ENCODE results near the gene CNNM2. TPM values are rescaled to one million over a fixed set of nuclear protein-coding genes. Genes with fewer than 3 reads are reported as not detected.

Gene CNNM2
- total RNA-seq, 6 donors from 2014 or later: 6.4 to 33.5 (median 11.7) TPM

- Histone ChIP-seq H3K9me3 (no peaks in the 10 kb centered on the region), H3K27me3 (no peaks in the 10 kb centered on the region), H3K36me3 (no peaks in the 10 kb centered on the region), H3K27ac (no peak overlapping the region), H3K4me3 (no peak overlapping the region), H3K4me1 (no peaks in the 10 kb centered on the region)
- 70 to 87% methylated on average over 2 of the region's 2 CpGs for WGBS, 2 donors
- no peak for TF ChIP-seq EP300 (IDR thresholded peaks at IDR 0.05)
- no peak for TF ChIP-seq CTCF (IDR thresholded peaks at IDR 0.05)
- no peak for TF ChIP-seq POLR2A (IDR thresholded peaks at IDR 0.05)
- no peak for TF ChIP-seq POLR2AphosphoS5 (IDR thresholded peaks at IDR 0.05)
- ATAC-seq (ENCODE audit: low FRiP score in 2 of 2) (no peak), DNase-seq (no peak)
Measured at GRCh38 chr10:102982296-102982695, 64.2 kb downstream of the CNNM2 start.

GRCh38 chr10:102984086-102984485, 66.0 kb downstream of the CNNM2 start:
- Histone ChIP-seq H3K4me1 (peaks cover 0 to 8% (median 4%) of the 10 kb centered on the region in 4 donors), H3K27ac (no peak overlapping the region), H3K9me3 (no peaks in the 10 kb centered on the region), H3K27me3 (no peaks in the 10 kb centered on the region), H3K4me3 (no peak overlapping the region), H3K36me3 (no peaks in the 10 kb centered on the region)
- 98 to 100% methylated on average over 1 of the region's 1 CpG for WGBS, 2 donors
- TF ChIP-seq CTCF (IDR thresholded peaks at IDR 0.05) (no peak), POLR2AphosphoS5 (IDR thresholded peaks at IDR 0.05) (no peak), POLR2A (IDR thresholded peaks at IDR 0.05) (no peak), EP300 (IDR thresholded peaks at IDR 0.05) (no peak)
- ATAC-seq (ENCODE audit: low FRiP score in 2 of 2): no peak
- DNase-seq: no peak

GRCh38 chr10:102985811-102986210, 67.7 kb downstream of the CNNM2 start:
- no peak for TF ChIP-seq POLR2AphosphoS5 (IDR thresholded peaks at IDR 0.05)
- TF ChIP-seq CTCF (IDR thresholded peaks at IDR 0.05): no peak
- no peak for TF ChIP-seq POLR2A (IDR thresholded peaks at IDR 0.05)
- TF ChIP-seq EP300 (IDR thresholded peaks at IDR 0.05): no peak
- Histone ChIP-seq H3K27me3 (no peaks in the 10 kb centered on the region), H3K27ac (no peak overlapping the region), H3K4me3 (no peak overlapping the region), H3K4me1 (peaks cover 0 to 9% (median 4%) of the 10 kb centered on the region in 4 donors), H3K9me3 (no peaks in the 10 kb centered on the region), H3K36me3 (no peaks in the 10 kb centered on the region)
- 67 to 86% methylated on average over 1 of the region's 1 CpG for WGBS, 2 donors
- DNase-seq: no peak
- no peak for ATAC-seq (ENCODE audit: low FRiP score in 2 of 2)

- WGBS, 2 donors: 46 to 50% methylated on average over 8 of the region's 8 CpGs
- H3K9me3 ChIP-seq: no peaks in the 10 kb centered on the region
- no peak overlapping the region for H3K27ac ChIP-seq
- ATAC-seq (ENCODE audit: low FRiP score in 2 of 2) (no peak), DNase-seq (no peak)
- no peaks in the 10 kb centered on the region for H3K36me3 ChIP-seq
- H3K4me1 ChIP-seq: peaks cover 0 to 9% (median 4%) of the 10 kb centered on the region in 4 donors
- no peaks in the 10 kb centered on the region for H3K27me3 ChIP-seq
- no peak overlapping the region for H3K4me3 ChIP-seq
- no peak for TF ChIP-seq POLR2A (IDR thresholded peaks at IDR 0.05)
- no peak for TF ChIP-seq CTCF (IDR thresholded peaks at IDR 0.05)
- no peak for TF ChIP-seq POLR2AphosphoS5 (IDR thresholded peaks at IDR 0.05)
Measured at GRCh38 chr10:102988404-102989314, 70.6 kb downstream of the CNNM2 start.
